HG02588 (cell line): ENCODE results near the gene PDIA6.
"Not testable (repeated sequence)": the region's sequence is repeated elsewhere in the genome, so short reads cannot be mapped to it uniquely, and the experiment has no call there.

Experiments
- ATAC-seq: cut with Tn5 transposase; IDR thresholded peaks from one replicate; pipeline ENCODE4 v1.9.1; 2021; ENCODE audit warnings: mild to moderate bottlenecking, moderate library complexity; ENCODE audit not compliant: unreplicated experiment

Gene PDIA6

DNA sequence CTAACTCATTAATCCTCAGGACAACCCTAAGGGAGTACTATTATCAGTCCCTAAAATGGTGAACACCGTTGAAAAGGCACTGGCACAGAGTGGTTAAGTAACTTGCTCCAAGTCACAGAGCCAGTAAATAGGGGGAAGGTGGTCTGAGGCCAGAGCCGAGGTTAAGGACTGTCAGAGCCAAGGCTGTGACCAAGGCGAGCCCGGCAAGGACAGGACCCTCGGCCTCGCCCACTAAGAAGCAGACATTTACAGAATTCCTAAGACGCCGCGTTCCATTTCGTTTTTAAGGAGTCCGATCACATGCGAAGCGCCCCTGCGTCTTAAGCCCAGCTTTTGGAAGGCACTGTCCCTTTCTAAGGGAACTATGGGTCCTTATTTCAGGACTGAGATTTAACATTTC, 1.1 kb downstream of the PDIA6 start:
- ATAC-seq = no peak

DNA sequence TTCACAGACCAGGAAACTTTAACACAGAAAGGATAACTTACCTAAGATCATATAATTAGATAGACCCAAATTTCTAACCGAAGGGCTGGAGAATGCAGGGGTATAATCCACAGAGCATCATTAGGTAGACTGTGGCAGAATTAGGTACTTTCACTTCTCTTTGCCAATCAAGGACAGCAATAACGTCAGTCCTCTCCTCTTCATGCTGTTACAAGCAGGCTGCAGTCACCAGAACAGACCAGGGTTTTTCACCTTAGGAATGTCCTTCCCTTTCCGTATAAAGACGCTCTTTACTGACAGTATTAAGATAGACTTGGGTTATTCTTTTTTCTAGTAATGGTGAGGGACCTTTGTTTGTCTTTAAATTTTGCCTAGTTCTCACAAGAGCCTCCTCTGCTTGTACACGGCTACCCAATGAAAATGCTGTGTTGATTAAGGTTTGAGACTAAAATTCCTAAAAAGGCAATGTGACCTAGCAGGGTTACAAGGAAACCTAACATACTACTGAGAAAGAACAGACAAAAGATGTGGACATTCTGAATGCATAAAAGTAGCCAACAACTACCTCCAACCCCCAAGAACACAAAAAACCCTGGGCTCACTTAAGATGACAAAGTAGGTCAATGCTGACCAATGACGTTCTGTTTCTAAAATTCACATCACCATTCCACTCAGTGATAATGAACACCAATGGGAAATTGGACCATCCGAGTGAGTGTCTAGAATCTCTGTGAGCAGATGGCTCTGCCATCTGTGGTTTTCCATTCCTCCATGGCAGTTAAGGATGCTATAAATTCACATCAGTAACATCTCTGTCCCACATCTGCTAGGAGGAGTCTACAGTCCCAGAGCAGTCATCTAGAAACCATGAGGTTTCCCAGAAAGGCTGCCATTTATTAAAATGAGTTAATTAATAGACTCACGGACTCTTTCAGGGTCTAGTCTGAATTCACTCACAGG, 2.1 kb downstream of the PDIA6 start:
- peak; percentile 36 for ATAC-seq

DNA sequence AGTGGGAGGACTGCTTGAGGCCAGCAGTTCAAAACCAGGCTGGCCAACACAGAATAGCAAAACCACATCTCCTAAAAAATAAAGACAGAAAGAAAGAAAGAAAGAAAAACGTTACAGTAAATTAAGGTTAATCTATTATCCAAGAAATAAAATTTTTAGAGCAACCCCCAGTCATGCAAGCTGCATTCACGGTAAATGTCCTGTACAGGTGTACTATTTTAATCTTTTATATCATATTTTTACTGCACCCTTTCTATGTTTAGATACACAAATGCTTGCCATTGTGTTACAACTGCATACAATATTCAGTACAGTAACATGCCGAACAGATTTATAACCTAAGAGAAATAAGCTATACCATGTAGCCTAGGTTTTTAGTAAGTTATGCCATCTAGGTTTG, 6.0 kb downstream of the PDIA6 start:
- ATAC-seq = no peak

DNA sequence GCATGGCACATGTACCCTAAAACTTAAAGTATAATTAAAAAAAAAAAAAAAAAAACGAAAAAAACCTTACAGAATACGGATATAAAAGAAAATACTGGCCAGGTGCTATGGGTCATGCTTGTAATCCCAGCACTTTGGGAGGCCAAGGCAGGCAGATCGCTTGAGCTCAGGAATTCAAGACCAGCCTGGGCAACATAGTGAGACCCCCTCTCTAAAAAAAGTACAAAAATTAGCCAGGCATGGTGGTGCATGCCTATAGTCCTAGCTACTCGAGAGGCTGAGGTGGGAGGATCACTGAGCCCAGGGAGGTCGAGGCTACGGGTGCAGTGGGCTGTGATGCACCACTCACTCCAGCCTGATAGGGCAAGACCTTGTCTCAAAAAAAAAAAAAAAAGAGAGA, 6.6 kb downstream of the PDIA6 start:
- ATAC-seq = not testable (repeated sequence)

DNA sequence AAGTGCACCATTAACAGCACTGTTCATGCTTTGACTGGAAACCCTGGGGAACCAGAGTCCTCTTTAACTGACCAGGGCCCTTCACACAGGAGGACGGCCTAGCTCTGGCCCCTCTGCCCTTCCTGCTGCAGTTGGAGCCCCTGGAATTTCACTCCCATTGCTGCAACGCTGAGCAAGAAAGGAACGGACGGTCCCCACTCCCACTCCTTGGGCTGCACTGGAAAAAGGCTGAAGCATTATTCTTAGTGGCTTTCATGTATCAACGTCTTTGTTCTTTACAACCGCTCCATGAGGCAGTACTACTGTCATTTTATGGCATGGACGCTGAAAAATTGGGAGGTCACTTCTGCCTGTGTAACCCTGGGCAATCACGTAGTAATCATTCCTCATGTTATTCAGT, 9.9 kb downstream of the PDIA6 start:
- ATAC-seq = no peak

DNA sequence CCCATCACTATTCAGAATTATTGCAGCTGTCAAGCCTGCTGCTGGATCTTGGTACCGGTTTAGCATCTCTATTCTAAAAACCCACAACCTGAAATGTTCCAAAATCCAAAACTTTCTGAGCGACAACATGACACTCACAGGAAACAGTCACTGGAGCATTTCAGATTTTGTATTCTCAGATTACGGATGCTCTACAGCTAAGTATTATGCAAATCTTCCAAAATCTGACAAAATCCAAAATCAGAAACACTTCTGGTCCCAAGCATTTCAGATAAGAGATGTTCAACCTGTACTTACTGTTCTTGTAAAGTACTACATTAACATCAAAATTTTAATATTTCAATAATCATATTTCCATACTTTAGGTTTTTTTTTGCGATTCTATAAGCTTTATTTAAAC, 12.4 kb downstream of the PDIA6 start:
- ATAC-seq = no peak

DNA sequence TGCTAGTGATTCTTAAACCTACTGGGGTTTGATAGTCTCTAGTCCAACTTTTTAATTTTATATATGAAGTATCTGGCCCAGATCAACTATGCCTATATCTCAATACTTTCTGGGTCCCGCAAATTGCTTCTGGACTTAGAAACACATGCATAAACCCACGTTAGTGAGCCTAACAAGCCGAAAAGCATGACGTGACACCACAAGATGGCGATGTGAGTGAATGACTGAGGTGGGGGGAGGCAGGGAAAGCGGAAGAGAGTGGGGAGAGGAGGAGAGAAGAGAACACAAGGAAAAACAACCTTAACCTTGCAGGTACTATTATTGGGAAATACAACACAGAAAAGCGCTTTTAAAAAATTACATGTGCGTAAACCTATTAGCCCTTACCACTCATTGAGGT, 13.8 kb downstream of the PDIA6 start:
- ATAC-seq = no peak

DNA sequence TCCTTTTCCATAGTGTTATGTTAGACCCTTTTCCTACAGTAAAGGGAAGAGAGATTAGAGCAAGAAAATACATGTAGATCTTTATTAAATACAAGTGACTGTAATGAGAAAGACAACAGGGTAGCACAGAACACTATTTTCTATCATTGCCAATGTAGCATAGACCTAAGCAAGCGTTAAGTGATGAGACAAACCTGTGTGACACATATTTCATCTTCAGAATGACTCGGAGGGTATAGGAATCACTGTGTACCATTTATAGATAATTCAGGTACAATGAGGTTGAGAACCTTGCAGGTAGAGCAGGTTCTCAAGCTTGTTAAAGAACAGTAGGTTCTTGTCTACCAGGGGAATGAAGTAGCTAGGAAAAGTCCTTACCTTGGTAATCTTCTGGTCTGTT, 15.9 kb downstream of the PDIA6 start:
- ATAC-seq = no peak

DNA sequence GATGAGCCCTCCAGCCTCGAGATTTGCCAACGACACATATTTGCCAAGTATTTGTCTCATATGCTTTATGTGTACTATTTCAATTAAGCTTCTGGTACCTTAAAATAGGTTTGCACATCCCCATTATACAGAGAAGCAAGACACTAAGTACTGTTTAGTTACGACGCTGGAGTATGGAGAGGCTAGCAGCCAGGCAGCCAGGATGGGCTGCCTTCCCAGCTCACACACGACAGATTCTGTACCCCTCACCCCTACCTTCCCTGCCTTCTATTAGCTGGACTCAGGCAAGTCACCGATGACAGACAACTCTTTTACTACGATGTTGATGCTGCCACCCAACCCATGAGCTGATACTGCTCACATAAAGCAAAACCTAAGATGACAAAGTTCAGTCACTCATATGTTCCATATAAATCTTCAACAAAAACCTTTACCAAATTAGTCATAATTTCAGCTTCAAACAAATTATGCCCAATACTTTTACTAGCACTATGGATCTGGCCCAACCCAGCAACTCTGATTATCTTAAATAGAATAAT, 17.0 kb downstream of the PDIA6 start:
- ATAC-seq = no peak

DNA sequence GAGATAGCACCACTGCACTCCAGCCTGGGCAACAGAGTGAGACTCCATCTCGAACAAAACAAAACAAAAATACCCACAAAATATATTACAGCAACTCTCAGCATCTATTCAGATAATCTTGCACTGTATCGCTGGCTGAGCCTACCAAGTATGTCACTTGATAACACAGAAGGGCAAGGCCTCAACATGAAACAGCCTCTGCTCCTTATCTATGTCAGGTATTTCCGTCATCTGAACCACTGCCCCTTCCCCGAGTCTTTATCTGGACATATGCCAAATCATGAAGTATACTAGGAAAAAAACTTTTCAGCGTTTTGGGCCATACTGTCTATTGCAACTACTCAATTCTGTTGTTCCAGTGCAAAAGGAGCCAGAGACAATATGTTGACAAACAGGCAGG, 17.7 kb downstream of the PDIA6 start:
- no peak for ATAC-seq

DNA sequence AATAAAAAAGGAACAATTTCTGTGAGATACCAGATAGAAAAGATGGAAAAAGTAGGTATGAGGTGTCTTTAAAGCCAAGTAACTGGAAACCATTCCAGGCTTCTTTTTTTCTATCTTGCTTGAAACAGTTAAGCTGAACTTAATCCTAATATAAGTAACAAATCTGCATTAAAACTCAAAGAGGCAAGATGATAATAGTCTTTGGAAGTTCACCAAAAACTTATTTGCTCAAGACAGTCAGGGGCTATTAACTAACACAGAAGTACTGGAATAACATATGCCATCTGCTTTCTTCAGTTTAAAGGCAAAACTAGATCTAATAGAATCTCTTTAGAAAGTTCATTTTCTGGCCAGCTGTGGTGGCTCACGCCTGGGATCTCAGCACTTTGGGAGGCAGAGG, 18.8 kb downstream of the PDIA6 start:
- no peak for ATAC-seq

DNA sequence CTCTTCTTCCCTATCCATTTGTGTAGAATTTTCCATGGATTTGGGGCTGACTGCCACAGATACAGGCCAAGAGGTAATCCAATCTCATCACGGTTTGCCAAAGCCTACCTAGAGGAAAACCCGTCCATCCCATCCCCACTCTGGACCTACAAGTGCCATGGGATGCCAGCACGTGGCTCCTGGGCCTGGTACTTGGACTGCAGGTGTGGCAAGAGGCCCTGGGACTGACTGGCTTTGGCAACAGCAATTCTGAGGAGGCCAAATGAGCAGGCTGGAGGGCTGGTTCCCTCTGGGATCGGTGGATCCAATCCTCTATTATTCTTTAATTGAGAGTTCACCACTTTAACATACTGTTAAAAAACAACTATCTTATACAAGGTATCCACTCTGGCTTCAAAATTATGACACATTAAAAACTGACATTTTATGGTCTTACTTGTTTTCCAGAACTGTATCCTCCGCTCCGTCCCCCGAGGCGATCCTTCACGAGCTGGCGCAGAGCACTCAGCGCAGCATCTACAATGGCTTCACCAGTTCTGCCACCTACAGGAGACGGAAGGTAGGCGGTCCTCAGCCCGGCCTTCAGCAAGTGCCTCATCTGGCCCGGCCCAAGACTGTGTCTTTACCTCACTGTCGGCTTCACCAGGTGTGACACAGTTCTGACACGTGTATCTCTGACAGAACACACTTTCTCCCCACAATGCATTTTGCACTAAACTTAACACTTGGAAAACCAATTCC, 19.8 kb downstream of the PDIA6 start:
- ATAC-seq = no peak

DNA sequence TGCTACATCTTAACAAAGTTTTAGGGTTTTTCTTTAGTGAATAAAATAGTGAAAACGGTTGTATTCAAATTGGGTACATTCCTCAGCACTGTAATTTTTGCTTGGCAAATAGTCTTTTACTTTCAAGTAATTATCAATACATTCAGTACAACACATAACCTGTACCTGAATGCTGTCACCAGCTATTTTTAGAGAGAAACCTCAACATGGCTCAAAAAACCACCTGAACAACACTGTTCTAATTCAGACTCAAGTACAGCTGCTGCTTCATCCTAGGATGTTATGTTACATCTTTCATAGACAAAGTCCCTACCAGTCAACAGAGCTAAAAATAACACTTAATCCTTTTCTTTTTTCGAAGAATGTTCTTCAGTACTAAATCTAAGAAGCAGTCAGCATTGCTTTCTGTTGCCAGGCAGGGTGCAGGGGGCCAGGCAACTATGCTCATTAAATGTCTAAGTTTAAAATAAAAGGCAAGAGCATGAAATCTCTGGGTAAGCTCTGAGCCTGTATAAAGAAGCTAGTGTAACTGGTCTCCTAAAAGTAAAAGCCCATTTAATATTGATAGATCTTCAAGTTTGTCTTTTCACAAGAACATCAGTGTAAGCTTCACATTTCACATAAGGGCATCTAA, 20.5 kb downstream of the PDIA6 start:
- peak; percentile 57 for ATAC-seq

DNA sequence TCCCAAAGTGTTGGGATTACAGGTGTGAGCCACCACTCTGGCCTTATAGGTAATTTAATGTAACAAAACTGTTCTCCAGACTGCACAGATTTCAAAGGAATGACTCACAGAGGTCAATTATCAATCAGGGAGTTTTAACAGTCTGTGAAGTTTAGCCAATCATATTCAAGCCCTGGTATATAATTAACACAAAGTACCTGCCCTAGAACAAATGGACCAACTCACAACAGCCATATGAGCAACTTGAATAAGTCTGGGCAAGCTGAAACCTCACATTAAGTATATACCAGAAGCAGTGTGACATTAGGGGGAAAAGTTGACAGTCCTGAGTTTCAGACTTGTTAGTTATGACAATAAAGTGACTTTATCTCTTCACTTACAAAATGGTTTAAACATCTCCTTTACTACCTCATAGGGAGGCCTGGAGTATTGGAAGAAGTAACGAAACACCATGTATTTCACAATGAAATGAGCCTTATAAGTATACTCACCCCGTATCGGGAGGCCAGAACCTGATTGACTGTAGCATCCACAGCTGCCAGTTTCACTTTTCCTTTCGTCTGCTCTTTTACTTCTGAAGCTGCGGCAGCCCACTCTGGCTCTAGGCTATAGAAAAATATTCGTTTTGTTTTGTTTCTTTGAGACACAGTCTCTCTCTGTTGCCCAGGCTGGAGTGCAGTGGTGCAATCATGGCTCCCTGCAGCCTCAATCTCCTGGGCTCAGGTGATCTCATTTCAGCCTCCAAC, 22.2 kb downstream of the PDIA6 start:
- peak; percentile 75 for ATAC-seq

DNA sequence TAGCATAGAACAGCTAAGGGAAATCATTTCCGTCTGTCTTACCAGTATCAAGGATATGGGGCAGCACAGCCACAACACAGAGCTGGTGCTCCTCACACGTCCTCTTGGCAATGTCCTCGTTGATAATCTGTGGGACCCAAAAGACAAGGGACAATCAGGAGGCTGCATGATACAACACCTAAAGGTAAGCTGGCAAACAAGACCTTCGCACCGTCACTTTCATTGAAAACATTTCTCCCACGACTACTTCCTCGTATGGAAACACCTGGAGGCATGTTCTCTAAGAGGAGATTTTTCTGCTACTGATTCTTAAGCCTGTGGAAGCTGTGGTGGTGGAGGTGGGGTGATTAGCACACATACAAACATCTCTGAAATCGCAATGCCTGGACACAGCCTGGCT, 23.7 kb downstream of the PDIA6 start:
- ATAC-seq = no peak

DNA sequence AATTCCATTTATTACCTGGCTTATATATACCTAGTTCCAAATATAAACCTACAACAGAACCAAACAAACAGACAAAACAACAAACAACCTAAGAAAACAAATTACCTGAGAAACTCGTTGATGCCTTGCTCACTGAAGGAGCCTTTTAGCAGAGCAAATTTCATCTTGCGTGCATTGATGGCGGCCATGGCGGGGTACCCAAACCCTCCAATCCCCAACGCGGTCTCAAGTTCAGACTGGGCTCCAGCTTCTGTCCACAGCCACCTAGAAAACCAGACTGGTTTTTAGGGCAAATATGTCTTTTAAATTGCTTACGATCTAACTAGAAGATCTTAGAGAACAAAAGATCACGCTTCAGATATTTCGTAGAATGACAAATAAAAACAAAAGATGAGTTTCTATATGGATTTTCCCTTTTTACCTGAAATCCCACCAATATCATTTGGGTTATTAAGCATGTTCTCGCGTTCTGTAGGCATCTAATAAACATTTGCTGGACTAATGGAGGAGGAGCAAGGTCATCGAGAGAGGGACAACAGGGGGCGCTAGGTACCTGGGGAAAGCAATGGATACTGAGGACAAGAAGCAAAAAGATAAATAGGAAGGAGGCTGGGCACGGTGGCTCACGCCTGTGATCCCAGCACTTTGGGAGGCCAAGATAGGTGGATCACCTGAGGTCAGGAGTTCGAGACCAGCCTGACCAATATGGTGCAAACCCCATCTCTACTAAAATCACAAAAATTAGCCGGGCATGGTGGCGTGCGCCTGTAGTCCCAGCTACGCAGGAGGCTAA, 25.2 kb downstream of the PDIA6 start:
- no peak for ATAC-seq

DNA sequence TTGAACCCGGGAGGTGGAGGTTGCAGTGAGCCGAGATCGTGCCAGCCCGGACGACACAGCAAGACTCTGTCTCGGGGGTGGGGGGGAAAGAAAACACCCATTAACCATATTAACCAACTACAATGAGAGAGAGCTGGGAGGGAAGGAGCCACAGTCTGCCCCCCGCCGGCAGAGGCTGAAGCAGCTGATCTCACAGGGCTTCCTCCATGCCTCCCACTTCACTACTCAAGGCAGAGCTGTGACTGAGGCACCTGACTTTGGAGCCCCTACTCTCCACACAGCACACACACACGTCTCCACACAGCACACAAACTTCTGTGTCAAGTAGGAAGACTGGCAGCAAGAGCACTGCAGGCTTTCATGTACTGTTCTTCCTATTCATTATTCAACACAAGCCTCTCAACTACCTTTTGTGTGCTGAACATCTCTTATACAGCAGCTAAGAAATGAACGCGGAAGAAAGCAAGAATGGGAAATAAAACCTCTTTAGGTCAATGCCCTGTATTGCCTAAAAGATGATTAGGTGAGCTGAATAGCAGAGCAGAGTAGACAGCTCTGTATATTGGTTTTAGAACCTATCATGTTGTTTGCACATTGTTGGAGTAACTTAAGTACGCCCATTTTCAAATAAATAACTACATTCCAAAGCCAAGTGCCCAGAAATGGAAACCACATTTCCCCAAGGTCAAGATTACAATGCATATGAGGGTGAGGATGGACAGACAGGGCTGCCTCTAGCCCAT, 26.2 kb downstream of the PDIA6 start:
- no peak for ATAC-seq

DNA sequence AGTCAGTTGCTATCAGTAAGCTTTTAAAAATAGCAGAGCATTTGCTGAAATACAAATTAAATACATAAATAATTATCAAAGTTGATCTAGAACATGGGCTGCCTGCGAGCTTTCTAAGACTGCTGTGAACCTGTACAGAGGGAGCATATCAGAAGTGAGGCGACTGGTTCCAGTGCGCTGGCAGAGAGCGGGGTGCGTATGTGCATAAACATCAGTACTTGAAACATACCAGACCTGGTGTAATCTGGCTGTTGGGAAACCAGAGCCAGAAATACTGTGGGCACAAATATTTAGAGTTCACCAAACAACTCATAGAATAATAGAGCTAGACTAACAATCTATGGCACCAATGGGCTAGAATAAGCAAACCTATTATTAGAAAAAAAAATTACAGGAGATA, 27.3 kb downstream of the PDIA6 start:
- no peak for ATAC-seq

DNA sequence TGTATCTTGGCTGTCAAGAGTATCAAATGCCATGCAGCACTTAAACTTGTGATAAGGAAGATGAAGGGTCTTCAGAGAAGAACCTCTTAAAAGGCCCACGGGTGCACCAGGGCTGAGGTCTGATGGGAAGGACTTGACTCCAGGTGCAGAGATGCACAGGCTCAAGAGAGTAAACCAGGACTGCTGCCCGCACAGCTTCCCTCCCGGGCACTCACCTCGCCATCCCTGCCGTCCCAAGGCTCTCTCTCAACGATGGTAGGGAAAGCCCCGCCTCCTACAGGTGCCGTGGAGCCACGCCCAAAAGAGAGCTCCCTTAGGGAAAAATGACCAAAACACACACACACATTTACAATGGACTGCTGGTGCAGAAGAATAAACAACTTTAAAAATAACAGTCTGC, 27.9 kb downstream of the PDIA6 start:
- ATAC-seq = no peak
